ENCODE results near the gene LYRM4.

Gene LYRM4

GRCh38 chr6:5246141-5247097 is 14.3 kb downstream of the LYRM4 start:
- DNase-seq (ENCODE audit: low spot score) = no peak

GRCh38 chr6:5243069-5243468 is 17.7 kb downstream of the LYRM4 start:
- no peak for DNase-seq (ENCODE audit: low spot score)

- no peak for DNase-seq (ENCODE audit: low spot score)
Observed at GRCh38 chr6:5241252-5241651, 19.5 kb downstream of the LYRM4 start.

- DNase-seq (ENCODE audit: low spot score) = no peak
Observed at GRCh38 chr6:5238336-5238735, 22.4 kb downstream of the LYRM4 start.

- no peak for DNase-seq (ENCODE audit: low spot score)
Observed at GRCh38 chr6:5237805-5238204, 22.9 kb downstream of the LYRM4 start.

- DNase-seq (ENCODE audit: low spot score) = no peak
Observed at GRCh38 chr6:5235830-5236229, 24.9 kb downstream of the LYRM4 start.

GRCh38 chr6:5234874-5235273 is 25.9 kb downstream of the LYRM4 start:
- DNase-seq (ENCODE audit: low spot score) = no peak

GRCh38 chr6:5231289-5231688 is 29.5 kb downstream of the LYRM4 start:
- no peak for DNase-seq (ENCODE audit: low spot score)

- no peak for DNase-seq (ENCODE audit: low spot score)
Observed at GRCh38 chr6:5230081-5230480, 30.7 kb downstream of the LYRM4 start.

- DNase-seq (ENCODE audit: low spot score) = no peak
Observed at GRCh38 chr6:5229356-5229755, 31.4 kb downstream of the LYRM4 start.

GRCh38 chr6:5223309-5223708 is 37.4 kb downstream of the LYRM4 start:
- DNase-seq (ENCODE audit: low spot score) = no peak

- DNase-seq (ENCODE audit: low spot score) = no peak
Observed at GRCh38 chr6:5220443-5220842, 40.3 kb downstream of the LYRM4 start.

GRCh38 chr6:5219011-5219691 is 41.6 kb downstream of the LYRM4 start:
- DNase-seq (ENCODE audit: low spot score) = no peak

- no peak for DNase-seq (ENCODE audit: low spot score)
Observed at GRCh38 chr6:5217356-5217755, 43.4 kb downstream of the LYRM4 start.

GRCh38 chr6:5215799-5216198 is 45.0 kb downstream of the LYRM4 start:
- no peak for DNase-seq (ENCODE audit: low spot score)

- no peak for DNase-seq (ENCODE audit: low spot score)
Observed at GRCh38 chr6:5215159-5215558, 45.6 kb downstream of the LYRM4 start.

GRCh38 chr6:5214570-5215052 is 46.1 kb downstream of the LYRM4 start:
- DNase-seq (ENCODE audit: low spot score) = peak; percentile 6

GRCh38 chr6:5213836-5214235 is 46.9 kb downstream of the LYRM4 start:
- no peak for DNase-seq (ENCODE audit: low spot score)

GRCh38 chr6:5211492-5211891 is 49.3 kb downstream of the LYRM4 start:
- no peak for DNase-seq (ENCODE audit: low spot score)

GRCh38 chr6:5208471-5208971 is 52.2 kb downstream of the LYRM4 start:
- no peak for DNase-seq (ENCODE audit: low spot score)

- DNase-seq (ENCODE audit: low spot score) = no peak
Observed at GRCh38 chr6:5208057-5208456, 52.7 kb downstream of the LYRM4 start.

GRCh38 chr6:5206920-5207561 is 53.7 kb downstream of the LYRM4 start:
- DNase-seq (ENCODE audit: low spot score) = no peak

All from CD4-positive, alpha-beta T cell treated with Interleukin-15 for 4 hours (primary cell).